PC-9 (cell line): Measurements from ENCODE around the gene KCNF1.
"Not testable (repeated sequence)": the region's sequence is repeated elsewhere in the genome, so short reads cannot be mapped to it uniquely, and the experiment has no call there.

ENCODE experiments used
- CTCF ChIP-seq: fragments of 200-600 bp; sonication (generic); conservative IDR thresholded peaks from 2 replicates; pipeline ENCODE4 v1.6.1; 2017; ENCODE audit warnings: mixed run types, antibody characterized with exemption, mild to moderate bottlenecking, moderate library complexity
- EZH2 ChIP-seq: fragments of 200-600 bp; sonication (generic); IDR thresholded peaks from 2 replicates; pipeline ENCODE4 v1.8.0; 2017; ENCODE audit warnings: antibody characterized with exemption, low read depth

- not testable (repeated sequence) for TF ChIP-seq CTCF, EZH2
Measured at GRCh38 chr2:10958452-10958851, 46.7 kb downstream of the KCNF1 start.
